HG03103 (cell line): Measurements from ENCODE around the gene USP3.
"Not testable (repeated sequence)": the region's sequence is repeated elsewhere in the genome, so short reads cannot be mapped to it uniquely, and the experiment has no call there.

ENCODE experiments used
- ATAC-seq: cut with Tn5 transposase; IDR thresholded peaks from one replicate; pipeline ENCODE4 v1.9.1; 2021; ENCODE audit warnings: low read depth; ENCODE audit not compliant: unreplicated experiment

The USP3 gene

GRCh38 chr15:63474810-63475316 is 29.5 kb upstream of the USP3 start:
- peak; percentile 43 for ATAC-seq

GRCh38 chr15:63475707-63476106 is 28.7 kb upstream of the USP3 start:
- no peak for ATAC-seq

DNA sequence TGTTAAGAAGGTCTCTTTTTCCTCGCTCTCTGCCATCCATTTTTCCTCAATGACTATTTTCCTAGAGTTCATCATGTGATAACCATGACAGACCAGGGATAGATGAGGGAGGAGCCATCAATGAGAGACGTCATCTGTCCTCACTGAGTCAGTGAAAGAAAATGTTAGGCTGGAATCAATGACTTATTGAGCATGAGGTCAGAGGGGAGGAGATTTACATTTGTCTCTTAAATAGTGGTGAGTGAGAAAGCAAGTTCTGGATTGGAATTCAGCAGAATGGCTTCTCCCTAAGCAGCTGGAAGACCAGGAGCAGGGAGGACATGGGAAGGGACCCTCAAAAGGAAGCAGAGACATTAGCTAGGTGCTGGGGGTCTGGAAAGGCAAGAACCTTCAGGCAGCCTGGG is 28.2 kb upstream of the USP3 start:
- ATAC-seq = no peak

DNA sequence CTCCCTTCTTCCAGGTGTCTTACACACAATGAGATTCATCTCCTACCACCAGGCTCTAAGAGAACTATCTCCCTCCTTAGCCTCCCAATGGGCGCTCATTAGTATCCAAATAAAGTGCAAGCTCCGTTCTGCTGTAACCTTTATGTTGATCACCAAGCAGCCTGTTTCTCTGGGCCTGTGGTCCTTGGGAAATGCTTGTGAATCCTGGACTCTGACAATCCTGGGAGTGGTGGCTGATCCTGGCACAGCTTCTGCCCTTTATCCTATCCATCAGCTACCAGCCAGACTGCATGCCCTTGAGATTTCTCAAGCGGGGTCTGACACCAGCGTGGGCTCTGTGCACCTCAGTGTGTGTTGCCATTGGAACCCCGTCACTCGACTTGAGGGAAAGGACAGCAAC is 26.1 kb upstream of the USP3 start:
- no peak for ATAC-seq

DNA sequence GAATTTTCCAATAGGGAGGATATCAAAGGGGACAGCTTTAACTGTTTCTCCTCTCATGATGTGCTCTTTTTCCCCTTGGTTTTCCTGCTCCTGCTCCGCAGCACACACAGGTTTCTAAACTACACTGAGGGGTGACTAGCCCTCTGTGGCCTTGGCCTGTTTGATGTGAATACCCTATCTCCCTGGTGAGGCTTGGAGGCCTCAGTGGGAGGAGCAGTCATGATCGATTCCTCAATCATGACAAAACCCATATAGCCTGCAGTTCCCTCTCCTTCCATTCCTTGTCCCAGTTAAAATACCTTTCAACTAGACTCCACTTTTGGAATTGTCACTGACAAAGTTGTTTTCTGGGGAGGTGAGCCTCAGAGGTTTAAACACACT is 24.0 kb upstream of the USP3 start:
- ATAC-seq = no peak

- ATAC-seq = no peak
Measured at GRCh38 chr15:63481105-63481810, 23.1 kb upstream of the USP3 start.

GRCh38 chr15:63482874-63483323 is 21.5 kb upstream of the USP3 start:
- no peak for ATAC-seq

GRCh38 chr15:63483521-63484371 is 20.6 kb upstream of the USP3 start:
- no peak for ATAC-seq

- ATAC-seq = no peak
Measured at GRCh38 chr15:63484433-63485186, 19.8 kb upstream of the USP3 start.

GRCh38 chr15:63487076-63487757 is 17.2 kb upstream of the USP3 start:
- no peak for ATAC-seq

DNA sequence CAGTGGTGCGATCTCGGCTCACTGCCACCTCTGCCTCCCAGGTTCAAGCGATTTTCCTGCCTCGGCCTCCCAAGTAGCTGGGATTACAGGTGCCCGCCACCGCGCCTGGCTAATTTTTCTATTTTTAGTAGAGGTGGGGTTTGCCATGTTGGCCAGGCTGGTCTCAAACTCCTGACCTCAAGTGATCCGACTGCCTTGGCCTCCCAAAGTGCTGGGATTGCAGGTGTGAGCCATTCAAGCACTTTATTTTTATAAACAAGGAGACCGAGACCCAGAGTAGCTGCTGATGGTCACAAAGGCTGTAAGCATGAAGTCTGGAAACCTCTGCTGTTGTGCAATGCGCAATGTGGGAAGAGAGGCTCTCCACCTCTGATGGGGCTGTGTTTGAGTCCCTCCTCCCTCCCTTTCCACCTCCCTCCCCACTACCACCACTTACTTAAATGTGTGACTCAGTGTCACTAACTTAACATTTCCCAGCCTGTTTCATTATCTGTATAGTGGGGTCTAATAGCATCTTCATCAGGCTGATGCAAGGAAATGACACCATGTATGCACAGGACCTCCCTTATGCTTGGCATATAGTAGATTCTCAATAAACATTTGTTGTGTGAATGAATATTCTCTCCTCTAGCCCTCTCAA is 16.5 kb upstream of the USP3 start:
- not testable (repeated sequence) for ATAC-seq

- no peak for ATAC-seq
Measured at GRCh38 chr15:63488398-63488960, 15.9 kb upstream of the USP3 start.

DNA sequence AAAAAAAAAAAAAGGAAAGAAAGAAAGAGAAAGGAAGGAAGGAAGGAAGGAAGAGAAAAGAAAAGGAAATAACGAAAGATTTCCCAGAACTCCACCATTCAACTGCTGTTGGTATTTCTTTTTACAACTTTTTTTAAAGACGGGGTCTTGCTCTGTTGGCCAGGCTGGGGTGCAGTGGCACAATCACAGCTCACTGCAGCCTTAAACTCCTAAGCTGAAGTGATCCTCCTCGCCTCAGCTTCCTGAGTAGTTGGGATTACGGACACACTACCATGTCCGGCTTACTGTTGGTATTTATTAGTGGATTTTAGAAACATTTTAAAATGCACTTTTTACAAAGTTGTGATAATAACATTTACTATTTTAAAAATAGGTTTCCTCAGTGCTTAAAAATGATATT is 15.0 kb upstream of the USP3 start:
- no peak for ATAC-seq

- ATAC-seq = no peak
Measured at GRCh38 chr15:63490345-63491034, 13.9 kb upstream of the USP3 start.

DNA sequence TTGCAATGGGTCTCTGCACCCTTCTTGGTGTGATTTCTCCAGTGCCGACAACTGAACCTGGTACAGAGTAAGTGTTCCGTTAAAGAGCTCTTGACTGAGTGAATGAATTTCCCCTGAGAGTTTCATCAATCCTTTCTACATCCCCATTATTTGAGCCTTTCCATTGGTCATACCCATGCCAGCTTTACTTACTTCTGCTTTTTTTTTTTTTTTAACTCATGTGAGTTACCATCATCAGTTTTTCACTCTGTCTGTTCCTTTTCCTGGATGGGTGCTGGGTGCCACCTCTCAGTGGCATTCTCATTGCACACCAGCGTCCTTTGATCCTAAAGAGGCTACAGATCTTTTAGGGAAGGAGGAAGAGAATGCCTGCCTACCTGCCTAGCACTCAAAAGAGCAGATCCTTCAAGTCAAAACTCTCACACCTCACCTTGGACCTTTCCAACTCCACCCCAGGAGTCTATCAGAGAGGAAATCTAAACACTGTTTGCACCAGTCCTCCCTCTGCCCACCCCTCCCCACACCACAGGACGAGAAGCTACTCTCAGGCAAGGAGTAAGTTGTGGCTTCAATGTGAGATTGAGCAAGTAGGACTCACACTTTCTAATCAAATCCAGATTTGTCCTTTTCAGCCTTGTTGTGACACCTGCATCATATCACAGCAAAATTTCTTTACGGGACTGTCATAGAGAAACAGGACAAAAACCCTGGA is 13.1 kb upstream of the USP3 start:
- no peak for ATAC-seq

DNA sequence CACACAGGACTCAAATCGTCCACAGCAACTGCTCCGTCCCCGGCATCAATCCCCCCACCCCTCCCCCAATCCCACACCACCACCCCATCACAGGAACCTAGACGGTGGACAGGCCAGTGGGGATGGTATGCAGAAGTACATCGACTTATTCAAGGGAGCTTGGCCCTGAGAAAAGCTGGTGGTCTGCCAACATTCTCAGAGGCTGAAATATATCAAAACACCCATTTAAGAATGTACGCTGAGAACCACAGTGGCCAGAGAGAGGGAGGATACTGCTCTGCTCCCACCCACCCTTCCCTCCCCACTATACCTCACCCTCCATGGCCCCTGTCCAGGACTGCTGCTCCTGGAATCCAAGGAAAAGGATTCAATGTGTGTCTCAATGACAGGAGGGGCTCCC is 12.4 kb upstream of the USP3 start:
- ATAC-seq = no peak

GRCh38 chr15:63492541-63493077 is 11.8 kb upstream of the USP3 start:
- ATAC-seq = no peak

GRCh38 chr15:63493436-63493835 is 11.0 kb upstream of the USP3 start:
- no peak for ATAC-seq
